Putamen (tissue), 1 donor: ENCODE data around the gene ZNF346.

ENCODE experiments used
- DNase-seq: peaks from one replicate; pipeline ENCODE4 v3.0.0-alpha.2; 2016; ENCODE audit warnings: low spot score

The ZNF346 gene

DNA sequence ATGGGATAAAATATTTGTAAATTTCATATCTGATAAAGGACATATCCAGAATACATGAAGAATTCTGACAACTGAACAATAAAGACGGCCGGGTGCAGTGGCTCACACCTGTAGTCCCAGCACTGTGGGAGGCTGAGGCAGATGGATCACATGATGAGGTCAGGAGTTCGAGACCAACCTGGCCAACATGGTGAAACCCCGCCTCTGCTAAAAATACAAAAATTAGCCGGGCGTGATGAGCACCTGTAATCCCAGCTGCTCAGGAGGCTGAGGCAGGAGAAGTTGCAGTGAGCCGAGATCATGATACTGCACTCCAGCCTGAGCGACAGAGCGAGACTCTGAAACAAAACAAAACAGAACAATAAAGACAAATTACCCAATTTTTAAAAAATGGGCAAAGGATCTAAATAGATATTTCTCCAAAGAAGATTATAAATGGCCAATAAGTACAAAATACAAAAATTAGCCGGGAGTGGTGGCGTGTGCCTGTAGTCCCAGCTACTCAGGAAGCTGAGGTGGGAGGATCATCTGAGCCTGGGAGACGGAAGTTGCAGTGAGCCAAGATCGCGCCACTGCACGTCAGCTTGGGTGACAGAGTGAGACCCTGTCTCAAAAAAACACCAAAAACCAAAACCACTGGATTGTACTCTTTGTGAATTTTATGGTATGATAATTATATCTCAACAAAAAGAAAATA, 101.4 kb downstream of the ZNF346 start:
- DNase-seq = no peak

DNA sequence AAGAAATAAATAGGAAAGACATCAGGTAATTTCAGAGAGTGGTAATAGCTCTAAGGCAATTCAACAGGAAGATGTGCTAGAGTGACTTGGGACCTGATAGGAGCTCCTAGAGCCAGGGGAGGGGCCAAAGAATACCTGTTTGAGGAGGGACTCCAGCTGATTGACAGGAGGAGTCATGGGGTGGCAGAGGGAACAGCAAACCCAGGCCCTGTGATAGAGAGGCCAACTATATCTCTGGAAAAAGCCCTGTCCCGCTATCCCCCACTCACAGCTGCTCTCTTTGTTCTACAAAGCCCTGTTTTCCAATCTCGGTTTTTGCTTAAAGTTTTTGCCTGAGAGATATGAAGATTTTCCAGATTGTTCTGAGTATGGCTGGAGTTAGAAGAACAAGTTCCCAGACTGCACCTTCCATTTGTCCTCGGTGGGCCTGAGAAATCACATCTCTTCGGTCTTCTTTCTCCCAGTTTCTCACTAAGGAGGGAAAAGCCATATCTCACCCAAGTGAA, 102.0 kb downstream of the ZNF346 start:
- no peak for DNase-seq

DNA sequence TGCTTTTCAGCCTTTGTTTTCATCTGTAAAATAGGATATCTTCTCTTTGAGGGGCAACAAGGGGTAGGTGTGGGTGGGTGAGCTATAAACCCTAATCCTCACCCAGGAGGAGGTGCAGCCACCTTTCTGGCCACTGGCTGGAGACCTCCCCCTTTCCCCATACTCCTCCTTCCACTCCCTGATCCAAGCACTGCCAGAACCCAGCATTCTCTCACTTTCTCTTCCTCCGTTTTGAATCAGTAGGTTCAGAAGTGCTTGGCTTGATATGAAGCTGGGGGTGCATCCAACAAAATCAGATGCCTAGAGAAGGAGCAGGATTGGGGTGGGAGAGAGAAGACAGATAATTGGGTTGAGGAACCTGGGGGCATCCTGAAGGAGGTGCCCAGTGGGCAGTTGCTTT, 104.3 kb downstream of the ZNF346 start:
- DNase-seq = no peak

DNA sequence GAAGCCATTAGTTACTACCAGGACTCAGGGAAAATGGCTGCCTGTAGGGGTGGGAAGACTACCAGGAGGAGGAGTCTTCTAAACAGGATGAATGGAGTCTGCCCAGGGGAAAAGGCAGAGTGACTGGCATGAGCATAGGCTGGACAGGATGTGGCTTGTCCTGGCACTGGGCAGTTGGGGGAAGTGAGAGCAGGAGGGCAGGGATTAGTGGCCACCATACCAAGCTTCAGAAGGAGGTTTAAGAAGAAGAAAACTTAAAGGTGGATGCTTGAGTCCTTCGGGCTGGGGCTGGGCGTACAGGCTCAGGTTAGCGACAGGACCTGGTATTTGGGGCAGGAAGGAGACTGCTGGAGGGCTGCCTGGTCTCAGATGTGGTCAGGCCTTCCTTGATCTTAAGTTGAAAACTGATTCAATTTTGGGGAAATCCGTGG, 106.1 kb downstream of the ZNF346 start:
- DNase-seq = no peak

DNA sequence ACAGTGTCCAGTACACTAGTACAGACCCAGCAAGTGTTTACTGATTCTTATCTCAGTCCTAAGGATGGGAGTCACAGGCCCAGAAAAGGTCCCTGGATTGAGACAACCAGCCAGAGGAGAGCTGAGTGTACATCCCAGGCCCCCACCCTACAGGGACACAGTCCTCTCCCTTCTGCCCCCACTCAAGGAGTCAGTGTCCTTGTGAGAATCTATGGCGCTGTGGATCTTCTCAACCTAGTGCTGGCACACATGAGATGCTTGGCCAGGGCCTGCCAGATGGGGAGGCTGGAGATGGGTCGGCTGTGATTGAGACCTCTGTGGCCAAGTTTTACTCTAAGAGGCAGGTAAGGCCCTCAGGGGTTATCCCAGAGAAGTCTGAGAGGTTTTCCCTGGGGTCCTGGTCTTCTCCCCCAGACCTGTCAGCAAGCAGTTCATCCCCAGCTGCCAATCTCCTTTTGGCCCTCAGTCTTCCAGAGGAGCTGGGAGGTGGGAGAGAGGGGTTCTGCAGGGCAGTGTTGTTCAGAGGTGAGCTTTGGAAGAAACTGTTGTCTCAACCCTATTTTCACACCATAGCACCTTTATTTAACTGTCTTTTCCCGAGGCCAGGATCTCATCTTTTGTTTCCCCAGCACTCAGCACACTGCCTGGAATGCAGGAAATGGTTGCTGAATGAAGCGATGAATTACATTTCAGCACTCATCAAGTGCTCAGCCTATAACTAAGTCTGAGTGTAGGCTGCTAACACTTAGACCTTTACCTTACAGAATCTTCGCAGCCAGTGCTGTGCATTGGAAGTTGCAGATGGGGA, 107.9 kb downstream of the ZNF346 start:
- DNase-seq = no peak
